Measurements from ENCODE around the gene UNC45A. TPM values are rescaled to one million over a fixed set of nuclear protein-coding genes. Genes with fewer than 3 reads are reported as not detected.
A peak's percentile ranks its signal among the peaks of the same experiment; 100 is the strongest.

UNC45A gene
- total RNA-seq, 1 donor from 2014 or later, result 129 TPM

DNA sequence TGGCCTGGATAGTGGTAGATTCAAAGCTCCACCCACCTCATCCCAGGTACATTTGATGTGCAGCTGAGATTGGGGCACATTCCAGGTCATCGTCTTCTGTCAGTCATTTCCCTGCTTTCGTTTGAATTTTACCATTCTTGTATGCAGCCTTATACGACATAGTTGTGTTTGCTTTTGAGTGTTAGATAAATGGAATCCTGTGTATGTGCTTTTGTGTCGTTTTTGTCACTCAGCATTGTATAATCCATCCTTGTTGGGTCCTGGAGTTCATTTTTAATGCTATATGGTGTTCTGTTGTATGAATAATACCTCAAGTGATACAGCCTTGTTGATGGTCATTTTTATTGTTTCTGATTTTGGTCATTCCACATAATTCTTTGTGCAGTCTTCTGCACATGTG lies 26.9 kb downstream of the UNC45A start:
- DNase-seq (ENCODE audit: low read depth, low spot score), result no peak

- no peak for DNase-seq (ENCODE audit: low read depth, low spot score)
Observed at GRCh38 chr15:90966262-90966661, 31.2 kb downstream of the UNC45A start.

GRCh38 chr15:90967206-90967605 lies 32.1 kb downstream of the UNC45A start:
- no peak for DNase-seq (ENCODE audit: low read depth, low spot score)

DNA sequence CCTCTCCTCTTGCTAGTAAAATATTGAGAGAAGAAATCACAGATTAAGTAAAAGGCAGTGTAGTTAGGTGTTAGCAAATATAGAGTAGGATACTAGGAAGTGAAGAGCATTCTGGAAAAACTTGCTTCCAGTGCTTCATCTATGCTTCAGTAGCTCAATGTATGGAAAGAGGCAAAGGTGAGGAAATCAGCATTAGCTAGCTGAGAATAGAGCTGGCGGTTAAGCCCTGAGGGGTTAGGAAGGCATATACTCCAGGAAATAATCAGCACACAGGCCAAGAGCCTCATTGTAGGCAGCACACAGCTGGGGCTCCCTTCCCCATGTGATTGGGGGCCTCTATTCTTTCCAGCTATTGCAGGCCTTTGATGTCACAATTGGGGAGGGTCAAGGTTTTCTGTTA lies 33.3 kb downstream of the UNC45A start:
- no peak for DNase-seq (ENCODE audit: low read depth, low spot score)

- DNase-seq (ENCODE audit: low read depth, low spot score), result no peak
Observed at GRCh38 chr15:90970274-90970673, 35.2 kb downstream of the UNC45A start.

DNA sequence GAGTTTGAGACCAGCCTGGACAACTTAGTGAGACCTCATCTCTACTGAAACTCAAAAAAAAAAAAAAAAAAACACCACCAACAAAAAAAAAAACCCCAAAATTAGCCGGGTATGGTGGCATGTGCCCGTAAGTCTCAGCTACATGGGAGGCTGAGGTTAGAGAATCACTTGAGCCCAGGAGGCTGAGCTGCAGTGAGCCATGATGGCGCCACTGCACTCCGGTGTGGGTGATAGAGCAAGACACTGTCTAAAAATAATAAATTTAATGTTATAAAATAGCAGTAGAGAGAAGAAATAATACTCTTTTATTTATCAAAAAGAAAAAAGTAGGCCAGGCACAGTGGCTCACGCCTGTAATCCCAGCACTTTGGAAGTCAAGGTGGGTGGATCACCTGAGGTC lies 37.0 kb downstream of the UNC45A start:
- DNase-seq (ENCODE audit: low read depth, low spot score), result no peak

DNA sequence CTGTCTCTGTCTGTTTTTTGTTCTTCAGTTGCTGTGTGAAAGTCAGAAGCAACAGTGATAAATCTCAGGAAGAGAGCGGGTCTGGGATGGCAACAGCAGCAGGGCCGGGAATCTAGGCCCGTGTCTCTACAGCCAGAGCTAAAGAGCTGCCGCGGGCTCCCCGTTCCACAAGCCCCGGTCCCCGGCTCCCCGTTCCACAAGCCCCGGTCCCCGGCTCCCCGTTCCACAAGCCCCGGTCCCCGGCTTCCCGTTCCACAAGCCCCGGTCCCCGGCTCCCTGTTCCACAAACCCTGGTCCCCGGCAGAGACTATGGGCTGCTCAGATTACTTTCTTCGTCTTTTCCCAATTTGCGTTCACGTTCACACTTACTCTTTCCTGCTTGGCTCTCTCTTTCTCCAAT lies 39.1 kb downstream of the UNC45A start:
- no peak for DNase-seq (ENCODE audit: low read depth, low spot score)

- no peak for DNase-seq (ENCODE audit: low read depth, low spot score)
Observed at GRCh38 chr15:90979582-90979981, 44.5 kb downstream of the UNC45A start.

GRCh38 chr15:90981681-90982080 lies 46.6 kb downstream of the UNC45A start:
- no peak for DNase-seq (ENCODE audit: low read depth, low spot score)

DNA sequence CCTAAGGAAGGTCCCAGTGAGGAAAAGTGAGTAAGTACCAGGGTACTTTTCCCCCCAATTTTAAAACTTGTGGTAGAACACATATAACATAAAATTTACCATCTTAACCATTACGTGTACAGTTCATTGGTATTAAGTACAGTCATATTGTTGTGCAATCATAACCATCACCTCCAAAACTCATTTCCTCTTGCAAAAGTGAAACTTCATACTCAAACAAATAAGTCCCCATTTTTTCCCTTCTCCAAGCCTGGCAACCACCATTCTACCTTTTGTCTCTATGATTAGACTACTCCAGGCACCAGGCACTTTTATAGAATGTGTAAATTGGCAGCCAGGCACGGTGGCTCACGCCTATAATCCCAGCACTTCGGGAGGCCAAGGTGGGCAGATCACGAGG lies 47.0 kb downstream of the UNC45A start:
- no peak for DNase-seq (ENCODE audit: low read depth, low spot score)

DNA sequence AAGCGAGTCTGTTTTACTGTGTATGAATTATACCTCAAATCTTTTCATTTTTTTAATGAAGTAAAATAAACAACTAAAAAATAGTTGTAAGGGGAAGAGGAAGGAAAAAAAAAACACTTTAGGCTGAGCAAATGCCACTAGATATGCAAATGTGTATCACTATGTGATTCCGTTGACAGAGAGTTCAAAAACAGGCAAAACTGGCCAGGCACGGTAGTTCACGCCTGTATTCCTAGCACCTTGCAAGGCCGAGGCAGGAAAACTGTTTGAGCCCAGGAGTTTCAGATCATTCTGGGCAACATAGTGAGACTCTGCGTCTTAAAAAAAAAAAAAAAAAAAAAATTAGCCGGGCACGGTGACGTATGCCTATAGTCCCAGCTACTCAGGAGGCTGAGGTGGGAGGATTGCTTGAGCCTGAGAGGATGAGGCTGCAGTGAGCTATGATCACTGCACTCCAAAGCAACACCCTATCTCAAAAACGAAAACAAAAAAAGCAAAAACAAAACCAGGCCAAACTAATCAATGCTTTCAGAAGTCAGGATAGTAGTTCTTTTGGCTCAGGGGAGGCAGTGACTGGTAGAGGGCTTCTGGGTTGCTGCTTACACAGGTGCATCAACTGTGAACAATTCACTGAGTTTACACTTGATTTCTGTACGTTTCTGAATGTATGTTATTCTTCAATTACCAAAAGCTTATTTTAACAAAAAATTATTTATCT lies 51.9 kb downstream of the UNC45A start:
- DNase-seq (ENCODE audit: low read depth, low spot score), result no peak

GRCh38 chr15:90987561-90988141 lies 52.6 kb downstream of the UNC45A start:
- no peak for DNase-seq (ENCODE audit: low read depth, low spot score)

- DNase-seq (ENCODE audit: low read depth, low spot score), result peak; percentile 8
Observed at GRCh38 chr15:90988296-90988695, 53.2 kb downstream of the UNC45A start.

- DNase-seq (ENCODE audit: low read depth, low spot score), result no peak
Observed at GRCh38 chr15:90989040-90989768, 54.1 kb downstream of the UNC45A start.

DNA sequence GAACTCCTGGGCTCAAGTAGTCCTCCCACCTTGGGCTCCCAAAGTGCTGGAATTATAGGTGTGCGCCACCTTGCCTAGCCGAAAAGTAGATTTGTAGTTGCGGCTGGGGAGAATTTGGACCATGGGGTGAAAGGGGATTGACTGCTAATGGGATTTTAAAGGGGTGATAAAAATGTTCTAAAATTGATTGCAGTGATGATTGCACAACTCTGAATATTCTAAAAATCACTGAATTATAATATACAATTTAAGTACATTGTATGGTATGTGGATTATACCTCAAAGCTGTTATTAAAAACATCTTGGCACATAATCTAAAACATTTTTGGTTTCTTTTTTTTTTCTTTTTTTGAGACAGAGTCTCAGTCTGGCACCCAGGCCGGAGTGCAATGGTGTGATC lies 55.4 kb downstream of the UNC45A start:
- DNase-seq (ENCODE audit: low read depth, low spot score), result no peak

- DNase-seq (ENCODE audit: low read depth, low spot score), result no peak
Observed at GRCh38 chr15:90991587-90992285, 56.7 kb downstream of the UNC45A start.

DNA sequence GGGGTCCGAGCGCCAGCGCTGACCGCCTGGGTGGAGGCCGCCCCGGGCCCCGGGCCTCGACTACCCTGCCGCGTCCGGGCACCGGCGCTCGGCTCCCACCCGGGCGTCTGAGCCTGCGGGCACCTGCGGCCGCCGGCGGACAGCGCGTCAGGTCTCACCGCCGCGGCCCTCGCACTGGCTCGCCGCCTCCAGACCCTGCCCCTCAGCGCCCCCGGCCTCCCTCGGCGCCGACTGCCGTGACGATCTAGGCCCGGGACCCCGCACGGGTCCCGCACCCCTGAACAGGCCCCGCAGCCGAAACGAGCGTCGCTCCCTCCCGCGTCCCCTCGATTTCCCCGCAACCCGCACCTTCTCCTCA lies 59.0 kb downstream of the UNC45A start:
- DNase-seq (ENCODE audit: low read depth, low spot score), result no peak

GRCh38 chr15:90994417-90995311 lies 59.6 kb downstream of the UNC45A start, which contains the start of gene PRC1:
Gene PRC1 (minus strand): TSS chr15:90994535. CDS start chr15:90994417, 118 bp downstream.
- peak; percentile 85 for DNase-seq (ENCODE audit: low read depth, low spot score)

- no peak for DNase-seq (ENCODE audit: low read depth, low spot score)
Observed at GRCh38 chr15:90998737-90999136, 63.7 kb downstream of the UNC45A start.

DNA sequence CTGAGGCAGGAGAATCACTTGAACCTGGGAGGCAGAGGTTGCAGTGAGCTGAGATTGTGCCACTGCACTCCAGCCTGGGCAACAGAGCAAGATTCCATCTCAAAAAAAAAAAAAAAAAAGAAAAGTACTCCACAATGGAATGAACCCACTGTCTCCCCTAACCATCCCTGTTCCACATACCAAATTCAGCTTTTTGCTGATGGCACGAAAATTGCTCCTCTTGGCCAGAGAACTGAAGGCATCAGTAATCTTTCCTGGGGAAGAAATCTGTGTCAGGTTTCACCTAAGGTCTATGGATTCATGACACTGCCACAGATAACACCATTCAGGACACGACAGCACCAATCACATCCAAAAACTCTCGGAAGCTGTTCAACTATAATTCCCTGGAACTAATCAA lies 66.1 kb downstream of the UNC45A start:
- DNase-seq (ENCODE audit: low read depth, low spot score), result no peak
